ENCODE measurements around the gene TMEM9B.
"Not testable (repeated sequence)": the region's sequence is repeated elsewhere in the genome, so short reads cannot be mapped to it uniquely, and the experiment has no call there.

Gene TMEM9B

GRCh38 chr11:8964324-8965320 lies at the start of gene TMEM9B:
Gene TMEM9B (minus strand): TSS chr11:8964442. CDS start chr11:8964313, 129 bp downstream.
- peak; percentile 69 for DNase-seq (ENCODE audit: low read depth)

DNA sequence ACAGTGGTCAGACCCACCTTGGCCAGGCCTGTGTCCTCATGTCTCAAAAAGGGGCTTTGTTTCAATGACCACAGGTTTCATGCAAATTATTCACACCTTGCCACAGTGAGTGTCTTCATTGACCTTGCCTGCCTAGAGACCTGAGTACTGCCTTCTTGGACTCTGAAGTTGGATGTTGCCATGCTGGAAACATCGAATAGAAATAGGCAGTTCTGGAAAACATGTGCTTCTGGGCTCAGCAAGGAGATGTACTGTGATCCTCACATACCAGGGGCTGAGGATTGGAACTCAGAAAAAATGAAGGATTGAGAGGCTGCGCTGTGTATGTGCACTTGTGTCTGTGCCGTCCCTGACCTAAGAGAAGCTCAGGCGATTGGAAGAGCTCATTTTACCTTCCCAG lies 49.1 kb upstream of the TMEM9B start:
- DNase-seq (ENCODE audit: low read depth): no peak

DNA sequence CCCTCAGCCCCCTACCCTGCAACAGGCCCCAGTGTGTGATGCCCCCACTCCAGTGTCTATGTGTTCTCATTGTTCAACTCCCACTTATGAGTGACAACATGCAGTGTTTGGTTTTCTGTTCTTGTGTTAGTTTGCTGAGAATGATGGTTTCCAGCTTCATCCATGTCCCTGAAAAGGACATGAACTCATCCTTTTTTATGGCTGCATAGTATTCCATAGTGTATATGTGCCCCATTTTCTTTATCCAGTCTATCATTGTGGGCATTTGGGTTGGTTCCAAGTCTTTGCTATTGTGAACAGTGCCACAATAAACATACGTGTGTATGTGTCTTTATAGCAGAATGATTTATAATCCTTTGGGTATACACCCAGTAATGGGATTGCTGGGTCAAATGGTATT lies 45.3 kb upstream of the TMEM9B start:
- DNase-seq (ENCODE audit: low read depth): not testable (repeated sequence)

- no peak for DNase-seq (ENCODE audit: low read depth)
Observed at GRCh38 chr11:9008661-9009060, 44.4 kb upstream of the TMEM9B start.

DNA sequence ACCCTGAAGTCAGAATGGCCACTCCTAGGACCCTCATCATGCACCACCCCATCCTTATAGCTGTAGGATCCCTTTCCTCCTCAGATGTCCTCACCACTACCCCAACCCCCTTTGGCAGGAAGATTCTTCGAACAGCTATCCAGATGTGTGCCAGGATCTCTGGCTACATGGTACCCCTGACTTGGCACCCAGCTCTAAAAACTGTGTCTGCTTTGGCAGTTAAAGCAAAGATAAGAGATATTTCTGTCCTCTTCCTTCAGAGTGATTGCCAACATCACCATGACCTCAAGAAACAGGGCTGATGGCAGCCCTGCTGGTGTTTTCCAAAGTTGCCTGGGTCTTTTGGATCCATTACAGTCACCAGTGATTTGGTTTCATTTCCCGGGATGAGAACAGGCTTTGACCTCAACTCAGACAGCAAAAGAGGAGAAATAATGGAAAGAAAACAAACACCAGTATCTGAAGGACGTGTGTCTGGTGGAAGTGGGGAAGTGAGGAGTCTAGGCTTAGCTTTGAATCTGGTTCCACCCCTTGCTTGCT lies 43.8 kb upstream of the TMEM9B start:
- no peak for DNase-seq (ENCODE audit: low read depth)

DNA sequence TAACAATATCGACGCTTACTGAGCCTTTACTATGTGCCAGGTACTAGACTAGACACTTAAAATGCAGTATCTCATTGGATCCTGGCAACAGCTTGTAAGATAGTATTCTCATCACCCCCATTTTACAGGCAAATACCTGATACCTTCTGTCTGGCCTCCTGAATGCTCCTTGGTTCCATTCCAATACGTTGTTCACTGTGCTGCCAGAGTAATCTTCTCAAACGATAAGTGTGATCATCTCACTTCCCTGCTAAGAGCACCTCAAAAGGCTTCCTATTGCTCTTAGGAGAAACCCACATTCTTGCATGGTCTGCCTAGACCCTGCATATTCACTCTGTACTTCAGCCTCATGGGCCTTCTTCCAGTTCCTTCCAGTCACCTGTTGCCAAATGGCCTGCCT lies 40.8 kb upstream of the TMEM9B start:
- no peak for DNase-seq (ENCODE audit: low read depth)

- no peak for DNase-seq (ENCODE audit: low read depth)
Observed at GRCh38 chr11:9004183-9004926, 40.1 kb upstream of the TMEM9B start.

DNA sequence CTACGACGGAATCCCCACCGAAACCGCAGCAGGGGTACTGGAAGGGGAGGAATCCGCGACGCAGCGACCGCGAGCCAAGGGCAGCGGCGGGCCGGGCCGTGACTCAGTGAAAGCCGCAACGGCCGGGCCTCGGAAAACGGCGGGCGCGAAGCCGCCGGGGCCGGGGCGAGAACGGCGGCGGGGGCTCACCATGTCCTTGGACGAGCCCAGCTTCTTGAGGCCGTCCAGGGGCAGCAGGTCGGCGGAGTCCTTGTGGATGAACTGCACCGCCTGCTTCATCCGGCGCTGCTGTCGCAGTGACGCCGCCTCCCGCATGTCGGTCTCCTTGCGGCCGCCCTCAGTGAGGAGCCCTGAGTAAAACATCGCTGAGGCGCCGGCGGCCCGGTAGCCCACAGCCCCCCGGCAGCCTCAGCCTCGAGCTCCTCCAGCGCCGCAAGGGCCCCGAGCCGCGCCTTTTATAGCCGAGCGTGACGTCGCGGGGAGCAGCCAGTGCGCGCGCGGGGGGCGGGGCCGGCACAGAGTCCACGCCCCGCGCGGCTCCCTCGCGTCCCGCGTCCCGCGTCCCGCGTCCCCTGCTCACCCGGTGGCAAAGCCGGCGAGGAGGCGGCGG lies 39.4 kb upstream of the TMEM9B start, which contains the start of gene NRIP3:
Gene NRIP3, minus strand, starts transcription at position 429 of the 610 bp plus-strand sequence. Its CDS starts 66 bp downstream, at position 363.
- DNase-seq (ENCODE audit: low read depth): peak; percentile 30

DNA sequence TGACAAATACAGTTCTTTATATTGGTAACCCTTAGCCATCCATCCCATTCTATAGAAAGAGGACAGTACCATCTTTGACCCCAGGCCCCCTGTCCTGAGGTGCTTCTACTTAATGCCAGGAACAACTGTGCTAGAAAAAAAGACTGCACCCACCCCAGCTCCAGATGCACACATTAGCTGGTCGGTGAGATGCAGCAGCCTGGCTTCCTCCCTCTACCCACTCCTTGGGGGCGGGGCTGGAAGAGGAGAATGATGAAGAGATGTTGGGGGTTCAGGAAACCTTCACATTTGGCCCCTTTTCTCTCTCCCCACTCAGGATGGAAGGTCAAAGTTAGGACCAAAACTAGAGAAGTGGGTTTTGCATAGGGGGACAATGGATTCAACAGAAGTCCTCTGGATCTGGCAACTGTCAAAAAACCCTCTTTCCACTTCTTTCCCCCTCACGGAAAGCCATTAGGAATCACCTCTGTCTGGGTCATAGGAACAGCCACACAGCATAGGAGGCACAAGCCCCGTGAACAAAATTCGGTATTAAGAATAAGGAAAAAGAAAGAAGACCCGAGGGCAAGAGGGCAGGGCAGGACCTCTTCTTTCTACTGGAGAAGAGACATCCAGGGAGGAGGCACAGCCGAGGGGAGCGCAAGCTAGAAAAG lies 38.8 kb upstream of the TMEM9B start:
- DNase-seq (ENCODE audit: low read depth): no peak

- peak; percentile 85 for DNase-seq (ENCODE audit: low read depth)
Observed at GRCh38 chr11:9001736-9002135, 37.5 kb upstream of the TMEM9B start.

GRCh38 chr11:8998017-8998416 lies 33.8 kb upstream of the TMEM9B start:
- DNase-seq (ENCODE audit: low read depth): no peak

GRCh38 chr11:8997451-8997850 lies 33.2 kb upstream of the TMEM9B start:
- DNase-seq (ENCODE audit: low read depth): no peak

GRCh38 chr11:8989453-8989852 lies 25.2 kb upstream of the TMEM9B start:
- DNase-seq (ENCODE audit: low read depth): peak; percentile 38

- DNase-seq (ENCODE audit: low read depth): no peak
Observed at GRCh38 chr11:8988329-8989234, 24.3 kb upstream of the TMEM9B start.

DNA sequence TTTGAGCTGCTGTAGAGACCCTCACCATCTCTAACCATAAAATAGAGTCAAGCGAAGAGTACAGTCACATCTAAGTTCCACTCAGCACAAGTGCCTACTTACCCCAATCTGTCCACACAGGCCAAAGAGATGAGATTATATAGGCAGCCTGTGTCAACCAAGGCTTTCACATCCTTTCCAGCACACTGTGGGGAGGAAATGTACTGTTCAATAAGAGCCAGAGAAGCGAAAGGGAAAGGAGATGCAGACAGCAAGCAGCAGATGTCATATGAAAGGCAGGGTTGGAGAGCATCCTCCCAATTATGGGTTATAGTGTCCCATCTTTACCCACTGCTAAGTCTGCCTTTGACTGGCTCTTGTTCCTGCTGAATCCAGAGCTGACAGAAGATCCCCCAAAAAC lies 23.2 kb upstream of the TMEM9B start:
- no peak for DNase-seq (ENCODE audit: low read depth)

DNA sequence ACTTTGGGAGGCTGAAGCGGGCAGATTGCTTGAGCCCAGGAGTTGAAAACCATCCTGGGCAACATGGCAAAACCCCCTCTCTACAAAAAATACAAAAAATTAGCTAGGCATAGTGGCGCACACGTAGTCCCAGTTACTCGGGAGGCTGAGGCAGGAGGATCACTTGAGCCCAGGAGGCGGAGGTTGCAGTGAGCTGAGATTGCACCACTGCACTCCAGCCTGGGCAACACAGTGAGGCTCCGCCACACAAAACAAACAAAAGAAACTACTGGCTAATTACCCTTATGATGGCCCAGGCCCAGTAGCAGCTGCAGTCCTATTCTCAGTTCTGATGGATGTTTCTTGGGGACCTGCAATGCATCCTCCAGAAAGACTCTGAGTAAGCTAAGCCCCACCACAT lies 22.5 kb upstream of the TMEM9B start:
- not testable (repeated sequence) for DNase-seq (ENCODE audit: low read depth)

- DNase-seq (ENCODE audit: low read depth): no peak
Observed at GRCh38 chr11:8985462-8985861, 21.2 kb upstream of the TMEM9B start.

DNA sequence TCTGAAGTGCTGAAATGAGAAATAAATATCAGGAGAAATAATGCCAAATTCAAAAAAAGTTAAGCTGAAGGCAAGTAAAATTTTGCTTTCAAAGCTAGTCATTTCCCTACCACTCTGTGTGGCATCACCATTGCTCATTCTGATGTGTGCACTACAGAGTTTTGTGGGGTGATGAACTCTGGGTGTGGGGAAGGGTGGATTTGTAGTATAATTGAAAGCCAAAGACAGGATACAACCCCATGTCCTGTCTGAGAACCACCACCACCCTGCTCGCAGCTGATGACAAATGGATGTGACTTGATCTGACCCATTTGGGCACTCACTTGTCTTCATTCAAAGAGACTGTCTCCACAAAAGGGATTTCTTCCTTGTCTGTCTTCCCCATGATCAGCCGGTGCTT lies 19.3 kb upstream of the TMEM9B start:
- DNase-seq (ENCODE audit: low read depth): no peak

- no peak for DNase-seq (ENCODE audit: low read depth)
Observed at GRCh38 chr11:8980485-8980884, 16.2 kb upstream of the TMEM9B start.

GRCh38 chr11:8979365-8979764 lies 15.1 kb upstream of the TMEM9B start:
- not testable (repeated sequence) for DNase-seq (ENCODE audit: low read depth)

GRCh38 chr11:8973121-8973520 lies 8.9 kb upstream of the TMEM9B start:
- no peak for DNase-seq (ENCODE audit: low read depth)
